HG02678 (cell line): ENCODE measurements around the gene SNX5.

Experiments
- ATAC-seq: cut with Tn5 transposase; IDR thresholded peaks from one replicate; pipeline ENCODE4 v1.9.1; 2021; ENCODE audit warnings: mild to moderate bottlenecking, moderate library complexity; ENCODE audit not compliant: unreplicated experiment

The SNX5 gene

DNA sequence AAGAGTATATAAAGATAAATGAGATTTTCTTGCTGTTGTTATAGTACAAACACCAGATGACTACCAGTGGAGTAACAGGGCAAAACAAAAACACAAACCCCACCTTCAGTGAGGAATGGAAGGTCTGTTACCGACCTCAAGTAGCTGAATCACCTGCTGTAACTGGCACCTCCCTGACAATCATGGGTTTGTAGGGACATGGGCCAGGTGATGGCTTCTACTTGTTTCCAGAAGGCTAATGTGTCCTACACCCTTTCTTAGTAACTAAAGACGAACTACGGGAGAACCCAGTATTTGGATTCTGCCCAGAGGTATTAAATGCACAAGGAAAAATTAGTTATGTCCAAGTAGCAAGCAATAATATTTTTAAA lies 26.8 kb downstream of the SNX5 start:
- ATAC-seq = no peak

DNA sequence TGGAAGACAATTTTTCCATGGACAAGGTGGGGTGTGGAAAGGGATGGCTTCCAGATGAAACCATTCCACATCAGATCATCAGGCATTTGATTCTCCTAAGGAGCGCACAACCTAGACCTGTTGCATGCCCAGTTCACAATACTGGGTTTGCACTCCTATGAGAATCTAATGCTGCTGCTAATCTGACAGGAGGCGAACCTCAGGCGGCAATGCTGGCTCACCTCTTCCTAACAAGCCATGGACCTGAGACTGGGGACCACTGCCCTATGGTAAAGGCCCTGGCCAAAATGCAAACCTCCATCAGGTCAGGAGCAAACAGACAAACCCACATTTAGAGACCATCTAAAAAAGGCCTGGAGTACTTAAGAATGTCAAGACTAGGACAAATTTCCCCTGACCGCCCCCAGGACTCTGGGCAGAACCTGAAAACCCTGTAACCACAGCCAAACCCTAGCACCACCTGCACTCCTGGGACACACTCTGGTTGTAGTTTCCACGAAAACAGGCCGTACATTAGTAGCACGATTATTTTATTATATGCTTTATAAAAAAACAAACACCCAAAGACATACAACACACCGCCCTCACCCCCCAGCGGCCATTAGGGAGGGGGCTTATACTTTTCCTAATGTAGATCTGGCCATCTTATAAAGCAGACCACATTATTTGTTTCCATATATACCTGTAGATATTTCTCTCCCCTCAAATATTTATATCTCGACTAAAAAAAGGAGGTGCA lies 27.3 kb downstream of the SNX5 start:
- no peak for ATAC-seq

DNA sequence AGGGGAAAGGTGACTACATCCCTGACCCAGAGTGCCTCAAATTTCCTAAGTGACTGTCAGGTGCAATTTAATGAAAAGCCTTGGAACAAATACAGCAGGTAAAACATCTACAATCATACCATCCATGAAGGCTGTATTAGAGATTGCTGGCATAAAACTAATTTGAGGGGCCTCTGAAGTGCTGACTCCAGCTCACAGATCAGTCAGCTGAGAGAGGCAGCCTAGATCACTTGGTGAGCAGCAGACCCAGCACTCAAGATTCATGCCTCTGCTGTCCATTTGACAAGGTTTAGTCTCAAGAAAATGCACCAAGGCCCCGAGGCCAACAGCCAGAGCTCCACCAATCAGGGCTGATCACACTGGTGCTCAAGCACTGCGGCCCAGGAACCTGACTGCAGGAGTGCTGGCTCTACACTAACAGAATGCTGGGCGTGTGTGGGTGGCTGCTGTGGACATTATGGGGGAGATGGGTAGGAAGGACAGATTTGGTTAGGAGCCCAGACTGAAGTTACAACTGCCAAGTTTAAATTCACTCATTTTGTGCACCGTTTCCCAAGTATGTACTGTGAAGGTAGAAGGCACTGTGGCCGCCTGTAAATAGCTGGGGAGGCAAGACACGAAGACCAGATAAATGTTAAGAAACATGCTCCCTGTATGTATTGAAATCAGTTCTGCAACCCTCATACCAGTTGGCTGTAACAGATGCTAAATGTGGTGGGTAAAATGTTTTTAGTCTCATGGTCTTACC lies 28.2 kb downstream of the SNX5 start:
- no peak for ATAC-seq

DNA sequence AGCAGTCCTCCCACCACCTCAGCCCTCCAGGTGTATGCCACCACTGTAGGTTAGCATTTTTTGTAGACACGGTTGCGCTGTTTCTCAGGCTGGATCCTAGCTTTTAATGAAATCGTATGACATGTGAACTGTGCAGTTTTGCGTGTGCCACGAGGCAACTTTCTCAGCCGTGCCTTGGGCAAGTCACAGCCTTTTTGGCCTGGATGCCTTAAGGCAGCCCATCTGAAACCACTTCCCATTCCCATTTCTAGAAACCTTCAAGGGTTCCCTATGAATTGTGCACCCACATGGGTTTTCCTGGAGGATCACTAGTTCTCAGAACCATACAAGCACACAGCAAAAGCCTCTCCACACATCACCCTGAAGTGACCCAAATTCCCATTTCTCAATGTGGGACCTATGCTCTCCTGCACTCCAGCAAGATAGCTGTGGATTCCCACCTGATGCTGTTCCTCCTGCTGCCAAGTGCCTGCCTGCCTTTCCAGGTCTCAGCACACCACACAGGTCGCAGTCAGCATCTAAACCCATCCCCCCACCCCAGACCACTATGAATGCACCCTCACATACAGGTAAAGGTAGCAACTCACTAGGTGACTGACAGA lies 28.9 kb downstream of the SNX5 start:
- ATAC-seq = no peak

DNA sequence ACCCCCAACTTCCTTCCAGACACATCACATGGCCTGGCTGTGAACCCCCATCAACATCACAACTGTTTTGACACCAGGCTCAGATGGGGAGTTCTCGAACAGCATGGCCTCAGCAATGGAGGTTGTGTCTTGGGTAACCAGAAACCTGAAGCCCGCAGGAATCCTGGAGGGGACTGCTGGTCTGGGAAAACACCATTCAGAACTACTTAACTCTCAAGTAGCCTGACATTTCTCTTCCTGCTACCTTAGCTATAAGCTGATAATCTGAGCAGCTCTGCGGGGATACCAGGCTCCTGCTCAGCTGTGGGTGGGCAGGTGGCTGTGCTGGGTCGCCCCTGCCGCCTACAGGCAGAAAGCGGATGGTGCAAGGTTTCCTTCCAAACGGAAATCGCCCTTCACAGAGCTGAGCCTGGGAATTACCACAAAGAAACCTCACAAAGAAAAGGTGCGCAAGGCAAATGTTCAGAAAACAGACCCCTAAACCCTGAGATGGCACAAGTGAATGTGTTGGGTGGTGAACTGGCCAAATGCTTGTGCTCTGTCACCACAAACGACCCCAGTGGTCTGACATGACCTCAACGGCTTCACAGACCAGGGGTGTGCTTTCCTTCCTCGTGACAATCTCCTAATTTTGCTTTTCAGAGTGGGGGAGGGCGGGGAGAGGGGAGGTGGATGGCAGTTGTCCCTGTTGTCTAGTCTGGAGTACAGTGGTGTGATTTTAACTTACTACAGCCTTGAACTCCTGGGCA lies 29.5 kb downstream of the SNX5 start:
- ATAC-seq = peak; percentile 74

DNA sequence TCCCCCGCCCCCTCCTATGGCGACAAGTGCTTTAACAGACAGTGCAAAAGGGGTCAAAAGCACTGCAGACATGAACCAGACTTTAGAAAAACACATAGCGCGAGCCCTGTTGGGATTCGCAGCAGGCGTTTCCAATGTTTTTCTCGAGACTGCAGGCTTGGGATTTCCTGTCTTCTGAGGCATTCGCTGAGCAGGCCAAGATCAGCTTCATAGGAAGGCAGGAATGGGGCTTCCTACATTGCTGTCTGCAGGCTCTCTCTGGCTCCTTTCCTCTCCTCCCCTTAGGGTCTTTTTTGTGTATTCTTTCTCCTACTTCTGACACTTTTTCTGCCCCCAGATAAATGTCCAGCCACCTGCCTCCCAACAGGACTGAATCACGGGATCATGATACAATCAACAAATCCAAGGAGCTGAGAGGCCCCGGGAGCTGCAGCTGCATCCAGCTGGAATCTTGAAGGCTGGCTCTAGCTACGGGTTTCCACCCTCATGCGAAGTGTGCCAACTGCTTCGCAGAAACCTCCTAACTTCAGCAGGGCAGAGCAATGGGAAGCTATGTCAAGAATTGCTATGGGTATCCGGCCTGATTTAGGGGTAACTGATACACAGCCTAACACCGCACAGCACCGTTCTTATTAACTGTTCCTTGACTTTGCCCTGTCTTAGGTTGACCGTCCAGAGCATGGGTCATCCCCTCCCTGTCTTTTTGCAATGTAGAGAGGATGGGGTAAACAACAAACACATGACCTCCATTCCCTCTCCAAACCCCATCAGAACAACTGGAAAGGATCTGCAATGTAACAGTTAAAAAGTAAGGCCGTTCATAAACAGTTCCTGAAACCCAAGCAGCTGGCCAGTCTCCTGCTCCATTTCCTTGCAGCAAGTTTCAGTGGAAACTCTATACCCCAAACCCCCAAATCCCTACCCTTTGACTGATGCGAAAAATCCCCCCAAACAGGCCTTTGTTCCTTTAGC lies 31.5 kb downstream of the SNX5 start:
- no peak for ATAC-seq

DNA sequence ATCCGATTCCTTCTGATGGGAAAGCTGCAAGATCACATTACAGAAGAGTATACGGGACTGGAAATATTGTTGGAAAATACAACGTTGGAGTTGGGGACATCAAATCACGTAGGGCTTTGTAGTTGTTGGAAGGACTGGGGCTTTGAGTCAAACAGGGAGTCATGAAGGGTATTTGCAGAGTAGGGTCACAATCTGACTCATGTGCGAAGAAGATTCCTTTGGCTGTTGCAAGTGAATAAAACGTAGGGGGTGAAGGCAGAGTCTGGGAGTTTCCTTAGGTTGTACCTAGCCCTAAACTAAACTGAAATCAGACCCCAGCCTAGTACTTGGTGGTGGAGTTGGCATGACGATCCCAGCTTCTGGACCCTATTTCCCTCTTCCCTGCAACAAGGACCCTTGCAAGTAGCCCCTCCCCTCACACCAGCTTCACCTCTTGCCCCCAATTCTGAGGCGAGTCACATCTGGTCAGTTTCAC lies 32.3 kb downstream of the SNX5 start:
- ATAC-seq = no peak

DNA sequence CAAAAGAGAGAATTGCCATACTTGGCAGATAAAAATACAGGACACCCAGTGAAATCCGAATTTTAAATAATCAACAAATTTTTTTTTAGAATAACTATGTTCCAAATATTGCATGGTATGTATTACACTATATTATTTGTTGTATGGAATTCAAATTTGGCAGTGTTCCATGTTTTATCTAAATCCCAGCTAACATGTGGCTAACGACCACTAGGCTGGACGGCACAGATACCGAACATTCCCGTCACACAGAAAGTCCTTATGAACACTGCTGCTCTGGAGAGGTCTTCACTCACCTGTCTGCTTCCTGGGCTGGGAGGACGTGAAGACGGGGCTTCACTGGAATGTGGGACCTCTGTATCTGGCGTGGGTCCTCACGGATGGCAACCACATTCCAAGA lies 32.8 kb downstream of the SNX5 start:
- ATAC-seq = no peak

DNA sequence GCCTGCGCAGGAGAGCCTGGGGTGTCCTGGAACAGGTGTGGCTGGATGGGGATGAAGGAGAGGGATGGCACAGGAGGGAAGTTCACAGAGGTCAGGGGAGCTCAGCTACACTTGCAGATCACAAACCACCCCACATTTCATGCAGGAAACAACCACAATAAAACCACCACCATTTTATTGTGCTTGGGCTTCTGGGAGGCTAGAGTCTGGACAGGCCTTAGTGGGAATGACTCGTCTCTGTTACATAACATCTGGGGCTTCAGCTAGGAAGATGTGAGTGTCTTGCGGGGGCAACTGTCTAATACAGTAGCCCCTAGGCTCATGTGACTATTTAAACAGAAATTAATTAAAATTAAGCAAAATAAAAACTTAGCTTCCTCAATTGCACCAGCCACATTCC lies 33.4 kb downstream of the SNX5 start:
- no peak for ATAC-seq

DNA sequence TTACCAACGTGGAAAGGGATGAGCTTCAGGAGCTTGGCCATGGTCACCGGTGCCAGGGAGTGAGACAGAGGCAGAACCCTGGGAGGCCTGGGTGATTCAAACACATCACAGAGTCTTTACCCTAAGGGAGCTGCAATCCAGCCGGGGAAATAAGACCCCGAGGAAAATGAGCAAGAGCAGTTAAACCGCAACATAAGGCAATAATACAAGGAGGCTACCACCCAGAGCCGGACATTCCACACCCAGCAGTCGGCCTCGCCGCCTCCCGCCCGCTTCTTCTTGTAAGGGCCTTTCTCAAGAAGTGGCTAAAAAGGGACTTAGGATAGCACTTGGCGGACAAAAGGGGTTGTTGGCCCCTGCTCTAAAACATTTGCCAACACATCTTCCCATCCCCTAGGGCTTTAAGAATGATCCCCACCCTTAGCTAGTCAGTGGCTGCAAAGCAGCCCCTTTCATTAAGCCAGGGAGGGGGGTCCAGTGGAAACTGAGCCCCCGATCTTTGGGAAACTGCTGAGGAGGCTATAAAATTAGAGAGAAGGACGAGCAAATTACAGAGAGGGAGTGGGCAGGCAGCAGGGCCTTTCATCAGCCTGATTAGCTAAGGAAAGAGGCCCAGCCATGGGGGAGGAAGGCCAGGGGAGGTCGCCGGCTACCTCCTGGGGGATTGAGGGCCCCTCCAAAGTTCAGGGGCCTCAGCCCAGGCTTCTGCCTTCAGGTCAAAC lies 34.3 kb downstream of the SNX5 start:
- ATAC-seq = no peak

DNA sequence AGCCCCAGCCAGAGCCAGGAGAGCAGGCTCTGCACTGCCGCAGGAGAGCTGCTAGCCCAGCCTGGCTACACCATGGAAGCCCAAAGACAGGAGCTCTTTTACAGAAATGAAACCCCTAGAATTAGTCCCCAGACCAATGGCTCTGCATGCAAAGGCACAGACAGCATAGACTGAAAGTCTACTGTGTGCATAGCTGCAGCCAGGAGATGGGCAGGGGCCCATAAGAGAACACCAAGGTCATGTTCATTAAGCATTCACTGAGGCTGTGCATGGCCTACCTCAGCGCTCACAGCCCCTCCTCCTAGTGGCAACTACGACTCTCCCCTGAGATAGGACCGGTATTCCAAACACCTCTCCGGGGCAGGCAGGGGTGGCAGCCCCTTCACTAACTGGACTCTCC lies 34.9 kb downstream of the SNX5 start:
- no peak for ATAC-seq

DNA sequence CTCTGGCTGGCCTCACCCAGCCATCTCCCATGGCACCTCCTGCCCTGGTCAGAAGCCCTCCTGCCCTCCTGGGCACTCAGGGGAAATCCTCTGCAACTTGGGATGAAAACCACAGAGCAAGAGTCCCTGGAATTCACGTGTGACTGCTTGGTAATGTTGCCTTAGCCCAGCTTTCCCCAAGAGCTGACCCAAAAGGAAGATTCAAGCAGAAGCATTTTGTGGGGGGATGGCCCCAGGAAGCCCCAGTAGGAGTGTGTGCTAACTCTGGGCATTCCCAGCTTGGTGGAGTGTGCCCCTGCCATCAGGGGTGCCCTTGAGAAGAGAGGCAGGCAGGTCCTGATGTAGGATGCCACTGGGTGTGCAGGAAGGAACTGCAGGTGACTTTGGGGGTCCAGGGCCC lies 35.5 kb downstream of the SNX5 start:
- no peak for ATAC-seq

DNA sequence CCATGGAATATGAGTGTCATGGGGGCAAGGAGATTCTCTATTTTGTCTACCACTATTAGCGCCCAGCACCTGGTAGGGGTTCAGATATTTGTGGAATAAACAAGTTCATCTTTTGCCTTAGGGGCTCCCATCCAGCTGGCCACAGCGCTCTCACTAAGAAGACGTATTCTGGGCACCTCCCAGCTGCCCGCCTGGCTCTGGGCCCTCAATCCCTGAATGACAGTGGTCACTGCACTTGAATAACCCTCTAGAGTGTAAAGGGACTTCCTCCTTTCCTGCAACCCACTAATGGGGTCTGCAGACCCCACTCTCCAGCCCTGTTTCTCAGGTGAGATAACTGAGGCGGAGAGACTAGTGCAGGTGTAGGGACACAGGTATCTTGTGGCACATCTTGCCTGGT lies 36.2 kb downstream of the SNX5 start:
- no peak for ATAC-seq

DNA sequence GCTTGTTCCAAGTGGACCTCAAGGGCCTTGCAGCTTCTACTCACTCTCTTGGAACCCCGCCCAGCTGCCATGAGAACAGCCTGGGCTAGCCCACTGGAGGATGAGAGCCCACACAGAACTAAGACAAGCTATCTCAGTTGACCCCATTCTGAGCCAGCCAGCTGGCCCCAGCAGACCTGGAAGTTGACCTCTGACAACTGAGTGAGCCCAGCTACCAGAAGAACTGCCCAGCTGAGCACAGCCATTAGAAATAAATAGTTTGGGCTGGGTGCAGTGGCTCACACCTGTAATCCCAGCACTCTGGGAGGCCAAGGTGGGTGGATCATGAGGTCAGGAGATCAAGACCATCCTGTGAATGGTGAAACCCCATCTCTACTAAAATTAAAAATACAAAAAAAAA lies 37.1 kb downstream of the SNX5 start:
- ATAC-seq = no peak

DNA sequence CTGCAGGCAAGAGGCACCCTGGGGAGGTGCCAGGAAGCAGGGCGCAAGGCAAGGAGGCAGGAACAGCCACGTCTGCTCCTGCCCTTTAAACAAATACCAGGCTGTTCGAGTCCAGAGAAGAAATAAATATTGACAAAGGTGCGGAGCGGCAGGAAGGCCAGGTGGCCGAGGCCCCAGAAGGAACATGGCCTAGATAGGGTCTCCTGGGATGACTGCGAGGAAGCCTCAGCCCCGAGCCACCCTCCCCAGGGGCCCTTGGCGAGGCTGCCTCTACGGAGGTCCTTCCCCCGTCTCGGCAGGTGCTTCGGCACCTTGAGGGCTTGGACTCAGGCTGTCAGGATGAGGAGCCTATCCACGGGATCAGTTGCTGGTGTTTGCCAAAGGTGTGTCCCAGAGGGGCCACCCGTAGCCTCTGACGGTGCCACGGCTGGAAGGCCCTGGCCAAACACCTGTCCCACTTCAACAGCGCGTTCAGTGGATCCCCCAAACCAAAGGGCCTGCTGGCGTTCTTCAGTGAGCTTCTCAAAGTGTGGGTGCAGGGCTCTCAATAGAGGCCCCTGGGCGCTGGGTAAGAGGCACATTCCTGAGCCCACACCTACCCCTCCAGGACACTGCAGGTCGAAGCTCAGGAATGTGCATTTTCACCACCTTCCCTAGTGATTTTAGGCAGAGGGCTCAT lies 39.8 kb downstream of the SNX5 start:
- no peak for ATAC-seq

DNA sequence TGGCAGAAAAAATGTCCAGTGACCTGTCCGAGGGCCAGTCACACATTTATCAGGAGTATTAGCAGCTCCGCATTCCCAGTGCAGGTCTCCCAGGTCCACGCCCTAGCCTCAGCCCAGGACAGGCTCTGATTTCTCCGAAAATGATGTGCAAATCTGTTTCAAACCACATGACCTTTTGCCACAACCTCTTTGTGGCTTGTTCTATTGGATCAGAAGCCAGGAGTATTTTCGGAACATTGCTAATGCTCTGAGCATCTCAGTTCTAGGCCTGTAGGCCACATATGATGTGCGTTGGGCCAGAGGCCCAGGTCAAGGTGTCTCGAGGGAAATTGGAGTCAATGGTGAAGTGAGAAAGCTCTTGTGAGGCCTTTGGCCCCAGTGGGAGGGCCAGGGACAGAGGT lies 40.4 kb downstream of the SNX5 start:
- ATAC-seq = no peak

DNA sequence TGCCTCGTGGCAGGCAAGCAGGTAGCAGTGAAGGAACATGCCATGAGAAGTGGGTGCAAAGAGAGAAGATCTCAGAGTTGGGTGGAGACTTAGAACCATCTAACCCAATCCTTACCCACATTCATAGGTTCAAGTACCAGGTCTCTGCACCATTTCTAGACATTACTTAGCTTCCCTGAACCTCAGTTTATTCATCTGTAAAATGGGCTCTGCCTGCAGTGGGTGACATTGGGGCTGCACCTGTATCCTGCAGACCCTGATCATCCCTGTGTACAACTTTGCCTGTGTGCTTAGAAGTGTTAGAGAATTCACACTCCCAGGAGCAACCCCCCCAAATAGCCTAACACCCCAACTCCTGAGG lies 42.7 kb downstream of the SNX5 start:
- ATAC-seq = no peak

DNA sequence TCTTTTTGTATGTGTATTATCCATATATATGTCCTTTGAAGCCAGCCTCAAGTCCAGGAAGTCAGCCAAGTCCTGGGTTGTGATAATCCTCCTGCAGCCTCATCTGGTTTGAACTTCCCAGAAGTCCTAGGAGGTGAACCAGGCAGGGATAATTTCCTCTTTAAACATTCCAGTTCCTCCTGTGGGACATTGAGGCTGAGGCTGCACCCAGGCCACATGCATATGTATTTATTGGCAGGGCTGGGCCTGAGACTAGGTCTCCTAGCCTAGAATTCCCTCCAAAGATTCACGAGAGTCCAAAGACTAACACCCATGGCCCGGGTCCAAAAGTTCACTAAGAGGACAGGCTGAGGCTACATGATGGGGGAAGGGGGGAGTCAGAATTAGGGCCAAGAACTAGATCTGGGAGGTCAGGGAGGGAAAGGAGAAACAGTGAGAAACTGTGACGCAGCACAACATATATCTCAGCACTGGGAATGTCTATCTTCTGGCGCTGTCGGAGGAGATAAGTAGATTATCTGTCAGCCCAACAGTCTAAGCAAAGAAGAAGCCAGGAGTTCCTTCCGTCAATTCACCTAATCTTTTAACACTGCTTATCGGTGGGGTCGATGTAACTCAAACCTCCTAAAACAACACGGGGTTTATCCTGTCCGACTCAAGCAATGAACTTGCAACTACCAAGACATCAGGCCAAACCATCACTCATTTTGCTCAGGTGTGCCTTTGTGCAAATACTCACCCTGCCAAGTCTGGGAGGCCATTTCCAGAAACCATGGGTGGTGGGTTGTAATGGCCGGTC lies 43.3 kb downstream of the SNX5 start:
- no peak for ATAC-seq
